GM19099 (cell line): ENCODE results near the gene ACSM5.

Experiments
- POLR2A ChIP-seq: IDR thresholded peaks from 3 replicates; pipeline ENCODE4 v1.6.1; 2011; ENCODE audit warnings: low read depth; ENCODE audit not compliant: insufficient read length; ENCODE audit errors: extremely low read depth

ACSM5 gene

DNA sequence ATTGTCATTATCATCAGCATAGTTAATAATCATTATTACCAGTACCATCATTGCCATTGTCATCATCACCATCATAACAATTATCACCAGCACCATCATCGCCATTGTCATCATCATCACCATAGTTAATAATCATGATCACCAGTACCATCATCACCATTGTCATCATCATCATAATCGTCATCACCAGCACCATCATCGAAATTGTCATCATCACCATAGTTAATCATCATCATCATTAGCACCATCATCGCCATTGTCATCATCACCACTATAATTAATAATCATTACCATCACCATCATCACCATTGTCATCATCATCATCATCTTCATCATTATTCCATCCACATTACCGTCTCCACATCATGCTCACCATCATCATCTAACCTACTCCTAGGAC is 18.3 kb upstream of the ACSM5 start:
- no peak for TF ChIP-seq POLR2A

DNA sequence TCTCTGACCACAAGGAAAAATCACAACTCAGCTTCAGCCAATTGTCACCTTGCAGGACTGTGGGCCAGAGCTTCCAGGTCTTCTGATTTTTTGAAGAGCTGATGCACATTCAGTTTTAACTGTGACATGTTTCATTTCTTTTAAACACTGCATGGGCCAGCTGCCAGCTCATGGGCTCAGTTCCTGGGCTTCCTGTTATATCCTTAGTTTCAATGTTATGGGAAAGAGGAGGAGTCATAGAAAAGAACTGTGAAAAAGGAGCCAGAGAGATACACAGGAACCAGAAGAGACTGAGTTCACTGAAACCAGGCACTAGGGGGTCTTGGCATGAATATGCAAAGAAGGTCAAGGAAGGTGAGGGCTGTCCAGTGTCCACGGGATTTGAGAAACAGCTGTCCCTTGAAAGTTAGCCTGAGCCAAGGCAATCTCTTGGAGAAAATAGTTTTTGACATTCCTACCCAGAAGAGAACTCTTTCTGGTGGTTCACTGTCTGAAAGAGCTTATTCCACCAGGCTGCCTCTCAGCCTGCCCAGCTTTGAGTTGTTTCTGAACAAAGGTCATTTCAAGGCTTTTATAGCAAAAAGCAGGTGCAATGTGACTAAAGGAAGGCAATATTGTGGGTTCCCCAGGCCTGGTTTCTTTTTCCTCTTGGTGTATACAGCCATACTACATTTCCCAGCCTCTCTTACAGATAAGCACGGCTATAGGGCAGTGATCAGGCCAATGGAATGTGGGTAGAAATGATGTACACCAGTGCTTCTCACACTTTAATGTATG is 15.3 kb upstream of the ACSM5 start:
- TF ChIP-seq POLR2A = no peak

DNA sequence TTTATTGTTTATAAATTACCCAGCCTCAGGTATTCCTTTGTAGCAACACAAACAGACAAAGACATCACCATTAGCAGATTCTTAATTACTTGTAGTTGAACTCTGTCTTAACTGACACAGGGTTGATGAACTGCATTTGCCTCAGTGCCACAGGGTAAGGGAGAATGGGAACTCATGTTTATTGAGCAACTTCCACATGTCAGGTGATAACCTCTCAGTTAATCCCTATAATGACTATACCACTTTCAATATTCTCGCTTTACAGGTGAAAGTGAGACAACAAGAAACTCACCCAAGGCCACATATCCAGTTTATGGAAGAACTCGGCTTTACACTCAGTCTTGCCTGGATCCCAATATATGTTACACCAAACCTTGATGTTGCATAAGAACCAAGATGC is 13.4 kb upstream of the ACSM5 start:
- TF ChIP-seq POLR2A = no peak

DNA sequence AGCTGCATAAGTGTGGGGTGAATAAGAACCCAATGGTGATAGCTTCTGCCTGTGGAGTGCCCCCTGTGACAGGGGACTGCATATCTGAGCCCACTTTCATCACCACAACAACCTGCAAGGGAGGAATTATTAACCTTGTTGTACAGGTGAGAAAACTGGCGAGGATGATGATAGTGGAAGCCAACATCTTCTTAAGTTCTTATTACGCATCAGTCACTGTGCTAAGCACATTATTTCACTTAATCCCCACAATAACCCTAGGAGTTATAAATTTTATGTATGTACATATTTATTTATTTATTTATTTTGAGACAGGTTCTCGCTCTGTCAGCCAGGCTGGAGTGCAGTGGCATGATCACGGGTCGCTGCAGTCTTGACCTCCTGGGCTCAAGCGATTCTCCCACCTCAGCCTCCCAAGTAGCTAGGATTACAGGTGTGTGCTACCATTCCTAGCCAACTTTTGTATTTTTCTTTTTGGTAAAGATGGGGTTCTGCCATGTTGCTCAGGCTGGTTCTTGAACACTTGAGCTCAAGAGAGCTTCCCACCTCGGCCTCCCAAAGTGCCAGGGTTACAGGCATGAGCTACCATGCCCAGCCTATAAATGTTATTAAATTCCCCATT is 12.4 kb upstream of the ACSM5 start:
- no peak for TF ChIP-seq POLR2A

DNA sequence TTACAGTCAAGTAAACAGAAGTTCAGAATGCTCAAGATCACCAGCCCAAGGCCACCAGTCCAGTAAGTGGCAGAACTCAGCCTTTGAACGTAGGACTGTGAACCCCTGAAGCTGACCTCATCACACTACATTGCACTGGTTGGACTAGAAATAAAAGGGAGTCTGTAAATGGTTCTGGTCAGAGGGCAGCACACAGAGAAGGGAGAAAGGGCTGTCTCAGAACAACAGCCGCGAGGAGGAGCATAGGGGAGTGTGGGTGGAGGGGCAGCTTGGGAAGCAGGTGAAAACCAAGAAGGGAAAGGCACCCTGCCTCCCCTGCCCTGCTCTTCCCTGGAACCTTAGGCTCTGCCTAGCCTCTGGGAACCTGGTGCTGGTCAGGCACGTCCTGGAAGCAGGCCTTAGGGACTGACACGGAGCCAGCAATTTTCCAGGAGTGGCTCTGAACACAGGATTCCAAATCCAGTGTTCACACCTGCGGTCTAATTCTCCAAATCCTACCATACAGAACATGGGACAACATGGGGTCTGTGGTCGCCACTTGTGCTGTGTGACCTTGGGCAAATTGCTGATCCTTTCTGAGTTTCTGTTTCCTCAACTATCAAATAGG is 11.8 kb upstream of the ACSM5 start:
- TF ChIP-seq POLR2A = no peak

DNA sequence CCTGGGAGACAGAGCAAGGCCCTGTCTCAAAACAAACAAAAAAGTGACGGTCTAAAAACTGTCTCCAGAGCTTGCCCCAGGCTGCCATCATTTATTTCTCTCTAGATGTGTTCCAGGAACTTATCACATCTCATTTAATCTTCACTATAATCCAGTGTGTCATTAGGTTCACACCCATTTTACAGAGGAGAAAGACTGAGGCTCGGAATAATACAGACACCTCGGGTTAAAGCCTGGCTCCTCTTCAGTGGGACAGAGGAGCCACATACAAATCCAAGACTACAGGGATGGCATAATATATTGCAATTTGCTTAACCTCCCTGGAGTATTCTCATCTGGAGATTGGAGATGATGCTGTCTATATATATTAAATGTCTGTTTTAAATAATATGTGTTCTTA is 10.7 kb upstream of the ACSM5 start:
- no peak for TF ChIP-seq POLR2A

DNA sequence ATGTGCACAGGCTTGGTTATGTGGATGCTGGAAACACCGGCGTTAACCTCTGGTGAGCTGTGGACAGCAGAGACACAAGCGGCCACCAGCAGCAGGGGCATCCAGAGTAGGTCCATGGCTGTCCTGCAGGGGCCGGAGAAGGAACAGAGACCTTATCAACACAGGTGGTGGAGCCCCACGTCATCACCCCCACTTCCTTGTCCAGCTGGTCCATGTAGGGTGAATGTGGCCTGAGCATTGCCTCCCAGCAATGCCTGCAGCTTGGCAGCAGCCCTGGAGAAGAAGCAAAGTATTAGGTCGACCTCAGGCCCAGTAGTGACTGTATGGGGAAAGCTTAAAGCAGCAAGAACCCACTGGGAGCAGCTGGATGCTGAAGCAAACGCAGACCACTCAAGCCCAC is 10.1 kb upstream of the ACSM5 start:
- no peak for TF ChIP-seq POLR2A

DNA sequence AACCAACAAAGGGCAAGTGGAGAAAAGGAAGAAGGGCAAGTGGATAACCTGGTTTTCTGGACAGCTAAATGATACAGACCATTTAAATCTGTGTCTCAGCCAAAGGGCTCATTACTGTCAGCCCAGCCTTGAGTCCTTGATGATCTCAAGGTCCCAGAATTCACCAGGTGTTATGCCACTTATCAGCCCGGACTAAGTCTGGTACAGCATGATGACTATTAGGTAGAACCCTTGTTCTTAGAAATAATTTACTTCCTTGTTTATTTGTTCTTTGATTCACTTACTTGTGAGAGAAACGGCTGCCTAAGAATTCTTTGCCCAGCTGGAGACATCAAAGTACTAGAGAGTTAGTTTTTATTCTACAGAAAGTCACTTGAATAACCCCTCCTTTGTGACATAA is 8.3 kb upstream of the ACSM5 start:
- TF ChIP-seq POLR2A = no peak

DNA sequence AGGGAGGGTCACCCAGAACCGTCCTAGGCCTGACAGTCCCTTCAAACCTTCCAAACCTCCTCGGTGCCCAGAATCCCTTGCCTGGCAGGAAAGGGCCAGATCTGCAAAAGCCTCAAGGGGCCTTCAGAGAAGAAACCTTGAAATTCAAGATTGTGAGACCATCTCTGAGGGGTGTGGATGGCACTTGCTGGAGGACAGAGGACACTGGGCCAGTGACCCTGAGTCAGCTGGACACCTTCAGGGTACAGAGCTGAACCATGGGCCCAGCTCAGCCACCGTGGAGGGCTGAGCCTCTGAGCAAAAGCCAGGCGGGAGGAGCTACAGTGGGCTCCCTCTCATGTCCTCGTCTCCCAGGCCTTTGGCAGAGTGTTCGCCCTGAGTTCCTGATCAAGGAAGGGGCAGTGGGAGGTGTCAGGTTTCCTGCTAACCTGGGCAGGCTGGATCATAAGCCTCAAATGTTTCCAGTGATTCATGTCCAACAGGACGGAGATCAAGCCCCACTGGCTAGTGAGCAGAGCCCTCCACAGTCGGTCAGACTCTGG is 7.8 kb upstream of the ACSM5 start:
- no peak for TF ChIP-seq POLR2A

DNA sequence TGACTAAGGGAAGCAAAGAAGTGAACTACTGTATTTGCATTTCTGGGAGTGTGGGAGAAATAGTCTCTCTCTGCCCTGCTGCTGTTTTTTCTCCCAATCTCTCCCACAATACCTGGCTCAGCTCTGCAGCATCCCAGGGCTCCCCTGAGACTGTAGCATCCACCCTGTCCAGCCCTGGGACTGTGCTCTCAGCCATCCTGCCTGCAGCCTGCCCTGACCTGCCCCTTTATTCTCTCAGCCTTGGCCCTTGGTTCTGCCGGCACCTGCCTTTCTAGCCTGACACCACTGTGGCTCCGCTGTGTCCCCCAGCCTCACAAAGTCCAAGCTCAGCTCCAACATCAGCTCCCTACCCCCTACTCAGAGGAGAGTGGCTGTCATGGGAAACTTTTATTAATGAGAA is 6.7 kb upstream of the ACSM5 start:
- no peak for TF ChIP-seq POLR2A

DNA sequence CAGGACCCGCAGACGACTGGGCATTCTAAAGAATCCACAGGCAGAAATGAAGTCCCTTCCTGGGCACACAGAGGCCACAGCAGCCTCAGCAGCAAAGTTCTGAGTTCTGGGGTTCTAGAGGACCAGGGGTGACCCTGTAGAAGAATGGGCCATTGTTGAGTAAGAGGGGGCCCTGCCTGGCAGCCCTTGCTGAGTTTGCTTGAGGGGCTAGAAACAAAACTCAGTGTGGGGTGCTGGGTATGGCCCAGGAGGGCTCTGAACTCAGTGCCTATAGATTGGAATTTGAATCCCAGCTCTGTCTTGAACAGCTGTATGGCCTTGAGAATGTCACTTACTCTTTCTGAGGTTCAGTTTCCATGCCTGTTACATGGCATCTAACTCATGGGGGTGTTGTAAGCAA is 4.7 kb upstream of the ACSM5 start, which contains the start of gene PDILT:
Gene PDILT, minus strand, starts transcription at position 101 of the 400 bp plus-strand sequence. CDS start 5,437 bp downstream, outside the sequence.
- TF ChIP-seq POLR2A = no peak

DNA sequence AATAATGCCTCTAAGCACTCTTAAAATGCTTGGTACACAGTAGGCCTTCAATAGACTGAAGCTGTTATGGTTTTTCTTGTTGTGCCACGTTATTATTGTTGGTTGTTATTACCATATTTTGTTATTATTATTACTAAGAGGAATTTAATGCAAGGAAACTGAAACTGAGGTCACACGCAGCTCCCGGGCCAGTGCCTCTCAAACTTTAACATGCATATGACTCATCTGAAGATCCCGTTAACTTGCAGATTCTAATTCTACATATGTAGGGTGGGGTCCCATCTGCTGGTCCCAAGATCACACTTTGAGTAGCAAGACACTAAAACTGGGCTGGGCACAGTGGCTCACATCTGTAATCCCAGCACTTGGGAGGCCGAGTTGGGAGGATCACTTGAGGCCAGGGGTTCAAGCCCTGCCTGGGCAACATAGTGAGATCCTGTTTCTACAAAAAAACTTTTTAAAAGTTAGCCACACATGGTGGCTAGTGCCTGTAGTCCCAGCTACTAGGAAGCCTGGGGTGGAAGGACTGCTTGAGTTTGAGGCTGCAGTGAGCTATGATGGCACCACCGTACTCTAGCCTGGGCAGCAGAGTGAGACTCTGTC is 888 bp downstream of the ACSM5 start:
- TF ChIP-seq POLR2A = no peak

DNA sequence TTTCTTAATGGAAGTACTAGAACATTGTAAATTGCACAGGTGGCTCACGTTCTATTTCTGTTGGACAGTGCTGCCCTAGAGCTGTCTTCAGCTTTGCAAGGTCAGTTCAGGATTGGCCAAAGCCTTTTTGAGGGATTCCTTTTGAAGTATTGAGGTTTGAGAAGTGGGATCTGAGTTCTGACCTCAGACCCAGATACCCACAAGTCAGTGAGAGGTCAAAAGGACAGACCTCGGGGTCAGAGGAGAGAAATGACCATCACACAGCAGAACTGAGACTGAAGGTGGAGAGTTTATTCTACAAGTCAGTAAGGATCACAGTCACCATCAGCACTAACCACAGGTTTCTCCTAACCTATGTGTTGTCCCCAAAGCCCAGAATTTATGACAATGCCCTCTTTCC is 1.7 kb downstream of the ACSM5 start:
- TF ChIP-seq POLR2A = no peak

DNA sequence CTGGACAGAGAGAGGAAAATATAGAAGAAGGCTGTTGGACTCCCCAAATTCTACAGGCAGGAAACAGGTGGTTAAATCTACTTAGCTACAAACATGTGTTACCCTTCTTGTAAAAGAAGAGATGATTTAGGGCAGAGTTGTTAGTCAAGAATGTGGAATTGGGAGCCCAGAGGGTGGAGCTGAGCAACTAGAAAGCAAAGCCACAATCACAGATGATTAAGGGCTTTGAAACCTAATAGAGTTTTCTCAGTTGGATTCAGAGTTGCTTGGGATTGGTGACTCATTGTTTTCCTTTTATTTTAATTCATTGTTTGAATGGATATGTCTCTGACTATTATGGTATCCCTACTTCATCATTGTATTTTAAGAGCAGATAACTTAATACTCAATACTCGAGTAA is 6.2 kb downstream of the ACSM5 start:
- TF ChIP-seq POLR2A = no peak

DNA sequence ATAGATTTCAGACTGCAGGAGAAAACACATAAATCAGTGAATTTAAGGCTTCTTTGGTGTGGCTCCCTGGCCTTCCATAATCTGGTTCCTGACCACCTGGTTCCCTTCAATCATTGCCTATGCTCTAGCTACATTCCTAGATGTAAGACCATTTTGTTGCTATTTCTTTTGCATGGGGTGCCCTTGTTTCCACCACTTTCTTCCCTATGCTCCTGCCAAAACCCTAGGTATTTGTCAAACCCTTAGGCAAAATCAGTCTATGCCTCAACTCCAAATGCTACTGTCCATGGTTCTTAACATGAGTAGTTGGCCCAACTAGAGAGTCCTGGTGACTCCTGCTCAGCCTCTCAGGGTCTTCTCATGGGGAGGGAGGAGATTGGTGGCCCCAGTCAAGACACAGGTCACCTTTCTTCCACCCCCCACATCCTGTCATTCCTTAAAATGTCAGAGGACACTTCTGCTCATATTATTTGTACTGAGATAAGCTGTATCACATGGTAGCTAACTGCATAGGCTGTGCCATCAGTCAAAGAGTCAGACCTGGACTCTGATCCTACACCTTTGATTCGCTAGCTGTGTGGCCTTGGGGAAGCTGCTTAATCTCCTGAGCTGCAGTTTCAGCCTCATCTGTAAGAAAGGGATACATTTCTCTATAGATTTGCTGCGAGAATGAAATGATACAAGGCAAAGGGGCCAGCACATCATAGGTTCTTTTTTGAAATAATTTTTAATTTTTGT is 15.0 kb downstream of the ACSM5 start:
- no peak for TF ChIP-seq POLR2A
